CD4-positive, CD25-positive, alpha-beta regulatory T cell (primary cell): ENCODE data around the gene AIF1. TPM values are rescaled to one million over a fixed set of nuclear protein-coding genes. Genes with fewer than 3 reads are reported as not detected.

Source experiments
- ATAC-seq, 2 donors: fragments of 150-1000 bp; cut with Tn5 transposase; one replicate each; pipeline ENCODE4 v1.10.0; 2021; ENCODE audit warnings: low read depth in 2 of 2, moderate number of reproducible peaks in 2 of 2, moderate library complexity in 1 of 2
- DNase-seq, 3 donors: peaks; one replicate each; pipeline versions ENCODE4 v3.0.0 to v3.0.0-alpha.2; 2012 to 2022; ENCODE audit warnings: mixed read lengths in 1 of 3
- H3K27ac ChIP-seq: one replicate; pipeline ENCODE4 v1.7.0; 2013; ENCODE audit warnings: mild to moderate bottlenecking, low read length; ENCODE audit not compliant: insufficient read depth, poor library complexity, severe bottlenecking
- H3K27me3 ChIP-seq: one replicate; pipeline ENCODE4 v1.7.0; 2013; ENCODE audit warnings: low read length; ENCODE audit not compliant: control insufficient read depth, insufficient read depth
- H3K36me3 ChIP-seq: one replicate; pipeline ENCODE4 v1.7.0; 2013; ENCODE audit warnings: mild to moderate bottlenecking, low read length, moderate library complexity; ENCODE audit not compliant: control insufficient read depth, insufficient read depth
- H3K4me1 ChIP-seq: 2 replicates; pipeline ENCODE4 v1.7.0; 2013; ENCODE audit warnings: mild to moderate bottlenecking, low read length; ENCODE audit not compliant: insufficient read depth, control insufficient read depth, poor library complexity, severe bottlenecking
- H3K4me3 ChIP-seq: one replicate; pipeline ENCODE4 v1.7.0; 2013; ENCODE audit warnings: low read depth, mild to moderate bottlenecking, low read length, moderate library complexity
- H3K9me3 ChIP-seq, 2 experiments: 1 replicate in 1 of 2; 2 replicates in 1 of 2; pipeline ENCODE4 v1.7.0; 2013; ENCODE audit warnings: low read length in 2 of 2, mild to moderate bottlenecking in 1 of 2, moderate library complexity in 1 of 2; ENCODE audit not compliant: control insufficient read depth in 2 of 2
- H3K27ac Mint-ChIP-seq, 3 donors: one replicate each; pipeline ENCODE4 v1.8.0; 2020 to 2022; ENCODE audit warnings: mild to moderate bottlenecking in 3 of 3, mixed read lengths in 3 of 3, moderate library complexity in 2 of 3
- H3K27me3 Mint-ChIP-seq: one replicate; pipeline ENCODE4 v1.8.0; 2022; ENCODE audit warnings: mild to moderate bottlenecking, mixed read lengths
- H3K36me3 Mint-ChIP-seq: one replicate; pipeline ENCODE4 v1.8.0; 2020; ENCODE audit warnings: mixed read lengths
- H3K4me1 Mint-ChIP-seq, 4 donors: one replicate each; pipeline ENCODE4 v1.8.0; 2020 to 2022; ENCODE audit warnings: mixed read lengths in 4 of 4, mild to moderate bottlenecking in 1 of 4
- H3K4me3 Mint-ChIP-seq, 4 donors: one replicate each; pipeline ENCODE4 v1.8.0; 2020 to 2022; ENCODE audit warnings: mild to moderate bottlenecking in 4 of 4, mixed read lengths in 4 of 4, moderate library complexity in 3 of 4
- H3K9me3 Mint-ChIP-seq, 7 donors: one replicate each; pipeline ENCODE4 v1.8.0; 2020 to 2022; ENCODE audit warnings: mixed read lengths in 7 of 7, mild to moderate bottlenecking in 3 of 7, moderate library complexity in 2 of 7
- polyA plus RNA-seq, 4 donors: library from polyadenylated mRNA; unstranded; fragments of 300-500 nt; fragmentation: Illumina TruSeq; gene quantifications; one replicate each; pipeline ENCODE4 v1.2.3, GENCODE V29; 2021
- total RNA-seq: library from RNA; stranded (reverse); gene quantifications from one replicate; pipeline ENCODE4 v1.2.3, GENCODE V29; 2022

AIF1 gene
- total and polyA plus RNA-seq, 5 donors from 2014 or later: 6.5 to 38.8 (median 14.7) TPM

- Histone ChIP-seq H3K4me3 (peak within 1 kb of the TSS; percentile 84), H3K27me3 (no peaks in the 10 kb centered on the region), H3K36me3 (peaks cover 29% of the 10 kb centered on the region), H3K9me3 (no peaks in the 10 kb centered on the region), H3K27ac (peak within 1 kb of the TSS; percentile 98), H3K4me1 (peaks cover 22% of the 10 kb centered on the region)
- H3K4me3 Mint-ChIP-seq: peak within 1 kb of the TSS; percentile 85 to 99 (median 96)
- ATAC-seq (peak in 1 of 2 donors; percentile 26), DNase-seq (no peak)
- H3K4me1 Mint-ChIP-seq: peaks cover 11 to 49% (median 25%) of the 10 kb centered on the region in 4 donors
- no peaks in the 10 kb centered on the region for H3K9me3 Mint-ChIP-seq
- peak within 1 kb of the TSS; percentile 96 to 98 (median 97) for H3K27ac Mint-ChIP-seq
- peaks cover 16% of the 10 kb centered on the region for H3K36me3 Mint-ChIP-seq
- no peaks in the 10 kb centered on the region for H3K27me3 Mint-ChIP-seq
Observed at GRCh38 chr6:31620586-31621319, 5.7 kb downstream of the AIF1 start, which contains the start of gene PRRC2A. TSS of gene PRRC2A (plus strand) at chr6:31620715. CDS start at chr6:31622790, 2,075 bp downstream.

- Mint-ChIP-seq H3K36me3 (peaks cover 23% of the 10 kb centered on the region), H3K4me1 (peaks cover 11 to 42% (median 27%) of the 10 kb centered on the region in 4 donors), H3K4me3 (peak overlapping the region; percentile 85 to 99 (median 96)), H3K9me3 (no peaks in the 10 kb centered on the region), H3K27ac (peak overlapping the region; percentile 96 to 97 (median 97)), H3K27me3 (no peaks in the 10 kb centered on the region)
- peak overlapping the region; percentile 98 for H3K27ac ChIP-seq
- peaks cover 36% of the 10 kb centered on the region for H3K36me3 ChIP-seq
- H3K4me3 ChIP-seq: peak overlapping the region; percentile 78
- no peaks in the 10 kb centered on the region for H3K27me3 ChIP-seq
- H3K9me3 ChIP-seq: no peaks in the 10 kb centered on the region
- H3K4me1 ChIP-seq: peaks cover 18% of the 10 kb centered on the region
- DNase-seq (peak in 1 of 3 donors; percentile 24), ATAC-seq (no peak)
Observed at GRCh38 chr6:31621320-31621939, 6.4 kb downstream of the AIF1 start.

- Mint-ChIP-seq H3K27ac (peak overlapping the region; percentile 82 to 97 (median 96)), H3K4me3 (peak overlapping the region; percentile 85 to 99 (median 96)), H3K9me3 (no peaks in the 10 kb centered on the region), H3K4me1 (peaks cover 11 to 39% (median 28%) of the 10 kb centered on the region in 4 donors), H3K27me3 (no peaks in the 10 kb centered on the region), H3K36me3 (peaks cover 28% of the 10 kb centered on the region)
- H3K27me3 ChIP-seq: no peaks in the 10 kb centered on the region
- peak overlapping the region; percentile 98 for H3K27ac ChIP-seq
- peaks cover 41% of the 10 kb centered on the region for H3K36me3 ChIP-seq
- ATAC-seq (no peak), DNase-seq (no peak)
- peak overlapping the region; percentile 78 for H3K4me3 ChIP-seq
- peaks cover 18% of the 10 kb centered on the region for H3K4me1 ChIP-seq
- H3K9me3 ChIP-seq: no peaks in the 10 kb centered on the region
Observed at GRCh38 chr6:31621991-31622390, 7.0 kb downstream of the AIF1 start.

GRCh38 chr6:31622684-31623091 is 7.7 kb downstream of the AIF1 start:
- peaks cover 48% of the 10 kb centered on the region for H3K36me3 ChIP-seq
- H3K27ac Mint-ChIP-seq: peak overlapping the region; percentile 82 to 97 (median 96)

GRCh38 chr6:31624070-31624469 is 9.0 kb downstream of the AIF1 start:
- Histone ChIP-seq H3K27ac (no peak overlapping the region), H3K9me3 (no peaks in the 10 kb centered on the region), H3K4me1 (peaks cover 18% of the 10 kb centered on the region), H3K27me3 (no peaks in the 10 kb centered on the region), H3K36me3 (peaks cover 62% of the 10 kb centered on the region), H3K4me3 (no peak overlapping the region)
- H3K4me3 Mint-ChIP-seq: peak overlapping the region in 2 of 4 donors; percentile 2 to 8
- H3K27me3 Mint-ChIP-seq: no peaks in the 10 kb centered on the region
- ATAC-seq: no peak
- peaks cover 0 to 1% (median 0%) of the 10 kb centered on the region in 7 donors for H3K9me3 Mint-ChIP-seq
- peaks cover 36% of the 10 kb centered on the region for H3K36me3 Mint-ChIP-seq
- no peak for DNase-seq
- H3K27ac Mint-ChIP-seq: peak overlapping the region in 2 of 3 donors; percentile 28 to 42
- peaks cover 11 to 38% (median 29%) of the 10 kb centered on the region in 4 donors for H3K4me1 Mint-ChIP-seq

More at GRCh38 chr6:31622684-31623091, 7.7 kb downstream of the AIF1 start:
- no peak overlapping the region for H3K4me3 ChIP-seq
- no peaks in the 10 kb centered on the region for H3K9me3 Mint-ChIP-seq
- H3K36me3 Mint-ChIP-seq: peaks cover 35% of the 10 kb centered on the region
- H3K4me3 Mint-ChIP-seq: peak overlapping the region; percentile 85 to 99 (median 96)
- no peaks in the 10 kb centered on the region for H3K27me3 ChIP-seq
- ATAC-seq: no peak
- no peaks in the 10 kb centered on the region for H3K9me3 ChIP-seq
- DNase-seq: no peak
- H3K4me1 Mint-ChIP-seq: peaks cover 11 to 42% (median 27%) of the 10 kb centered on the region in 4 donors
- peaks cover 18% of the 10 kb centered on the region for H3K4me1 ChIP-seq
- H3K27ac ChIP-seq: no peak overlapping the region
- no peaks in the 10 kb centered on the region for H3K27me3 Mint-ChIP-seq

GRCh38 chr6:31626952-31627351 is 11.9 kb downstream of the AIF1 start:
- DNase-seq: no peak
- Mint-ChIP-seq H3K9me3 (peaks cover 0 to 1% (median 0%) of the 10 kb centered on the region in 7 donors), H3K36me3 (peaks cover 55% of the 10 kb centered on the region), H3K27ac (no peak overlapping the region), H3K27me3 (no peaks in the 10 kb centered on the region), H3K4me1 (peaks cover 6 to 21% (median 18%) of the 10 kb centered on the region in 4 donors), H3K4me3 (no peak overlapping the region)
- H3K4me1 ChIP-seq: peaks cover 7% of the 10 kb centered on the region
- no peak overlapping the region for H3K4me3 ChIP-seq
- no peak overlapping the region for H3K27ac ChIP-seq
- H3K36me3 ChIP-seq: peaks cover 83% of the 10 kb centered on the region
- H3K9me3 ChIP-seq: no peaks in the 10 kb centered on the region
- no peaks in the 10 kb centered on the region for H3K27me3 ChIP-seq
- ATAC-seq: no peak

- ATAC-seq: no peak
- peaks cover 0 to 13% (median 10%) of the 10 kb centered on the region in 4 donors for H3K4me1 Mint-ChIP-seq
- H3K9me3 ChIP-seq: no peaks in the 10 kb centered on the region
- peaks cover 0 to 1% (median 0%) of the 10 kb centered on the region in 7 donors for H3K9me3 Mint-ChIP-seq
- H3K4me1 ChIP-seq: no peaks in the 10 kb centered on the region
- no peak overlapping the region for H3K27ac ChIP-seq
- H3K4me3 Mint-ChIP-seq: no peak overlapping the region
- H3K27ac Mint-ChIP-seq: peak overlapping the region in 1 of 3 donors; percentile 74
- no peaks in the 10 kb centered on the region for H3K27me3 ChIP-seq
- H3K27me3 Mint-ChIP-seq: no peaks in the 10 kb centered on the region
- peaks cover 50% of the 10 kb centered on the region for H3K36me3 Mint-ChIP-seq
- no peak overlapping the region for H3K4me3 ChIP-seq
- DNase-seq: no peak
- peaks cover 85% of the 10 kb centered on the region for H3K36me3 ChIP-seq
Observed at GRCh38 chr6:31627690-31628287, 12.8 kb downstream of the AIF1 start.
